ENCODE results near the gene PDZK1IP1. TPM values are rescaled to one million over a fixed set of nuclear protein-coding genes. Genes with fewer than 3 reads are reported as not detected.

PDZK1IP1 gene
- total and polyA plus RNA-seq, 2 of the 13 experiments (the other 11 are each of a cell fraction or from before 2014, with no cell fraction given), result 0.24 to 1.6 TPM

GRCh38 chr1:47216278-47217059 is 26.6 kb upstream of the PDZK1IP1 start (continued):
- TF ChIP-seq ARID5B (CRISPR knock-in tag; IDR thresholded peaks at IDR 0.05), result peak; percentile 51; the same call in 1 of the 2 replicates
- peak; percentile 68 for TF ChIP-seq ZNF331 (CRISPR knock-in tag; IDR thresholded peaks at IDR 0.05)
- peak; percentile 40; the same call in 1 of the 2 replicates for TF ChIP-seq HNF1B (CRISPR knock-in tag; IDR thresholded peaks at IDR 0.05)
- TF ChIP-seq ZNF460 (CRISPR knock-in tag; IDR thresholded peaks at IDR 0.05; ENCODE audit: borderline replicate concordance), result no peak
- TF ChIP-seq HHEX (CRISPR knock-in tag; IDR thresholded peaks at IDR 0.05), result no peak
- TF ChIP-seq TBL1XR1 (IDR thresholded peaks at IDR 0.05; ENCODE audit: borderline replicate concordance, low read length, partially characterized antibody), result no peak
- no peak for TF ChIP-seq CREB1 (IDR thresholded peaks at IDR 0.05)
- peak; percentile 76 for TF ChIP-seq CREB1 (CRISPR knock-in tag; IDR thresholded peaks at IDR 0.05)
- no peak for TF ChIP-seq ZNF30 (CRISPR knock-in tag; IDR thresholded peaks at IDR 0.05)
- no peak for TF ChIP-seq ZC3H13 (CRISPR knock-in tag; IDR thresholded peaks at IDR 0.05)
- peak; percentile 21; the same call in 1 of the 2 replicates for TF ChIP-seq ZBTB21 (CRISPR knock-in tag; IDR thresholded peaks at IDR 0.05)
- no peak for TF ChIP-seq ZSCAN9 (CRISPR knock-in tag; IDR thresholded peaks at IDR 0.05; ENCODE audit: borderline replicate concordance)
- peak; percentile 47; the same call in 1 of the 2 replicates for TF ChIP-seq NAIF1 (CRISPR knock-in tag; IDR thresholded peaks at IDR 0.05; ENCODE audit: borderline replicate concordance)
- TF ChIP-seq EP300 (IDR thresholded peaks at IDR 0.05; ENCODE audit: low read depth in 2 of 2, low read length in 2 of 2), result peak in 1 of 2 experiments; percentile 25; a peak in 1 of 4 replicates
- no peak for TF ChIP-seq EP300 (CRISPR knock-in tag; IDR thresholded peaks at IDR 0.05; ENCODE audit: borderline replicate concordance)
- TF ChIP-seq CEBPG (CRISPR knock-in tag; IDR thresholded peaks at IDR 0.05), result peak; percentile 36; the same call in 1 of the 2 replicates
- no peak for TF ChIP-seq XRCC5 (optimal IDR thresholded peaks at IDR 0.05; ENCODE audit: low read length)
- TF ChIP-seq ZSCAN25 (CRISPR knock-in tag; IDR thresholded peaks at IDR 0.05), result no peak
- TF ChIP-seq ZNF282 (IDR thresholded peaks at IDR 0.05; ENCODE audit: partially characterized antibody), result no peak
- TF ChIP-seq FOXP1 (IDR thresholded peaks at IDR 0.05), result no peak
- 0 out of 2 replicates have a peak, but pooled peaks have one; percentile 31 for TF ChIP-seq FOXP1 (CRISPR knock-in tag; IDR thresholded peaks at IDR 0.05)
- no peak for TF ChIP-seq NKX3-1 (CRISPR knock-in tag; IDR thresholded peaks at IDR 0.05)
- 0 out of 2 replicates have a peak, but pooled peaks have one; percentile 34 for TF ChIP-seq MEIS2 (CRISPR knock-in tag; IDR thresholded peaks at IDR 0.05)
- TF ChIP-seq KDM5A (IDR thresholded peaks at IDR 0.05; ENCODE audit: borderline replicate concordance, low read length), result no peak
- no peak for TF ChIP-seq ZNF546 (CRISPR knock-in tag; conservative IDR thresholded peaks at IDR 0.05)
- TF ChIP-seq ZNF816 (CRISPR knock-in tag; IDR thresholded peaks at IDR 0.05; ENCODE audit: borderline replicate concordance), result no peak
- 0 out of 2 replicates have a peak, but pooled peaks have one; percentile 42 for TF ChIP-seq PHF21A (CRISPR knock-in tag; IDR thresholded peaks at IDR 0.05)
- TF ChIP-seq FOXO1 (CRISPR knock-in tag; IDR thresholded peaks at IDR 0.05), result peak; percentile 53; the same call in 1 of the 2 replicates
- TF ChIP-seq MTF2 (CRISPR knock-in tag; IDR thresholded peaks at IDR 0.05; ENCODE audit: borderline replicate concordance), result no peak

Data from HepG2 (cell line).